Measurements from ENCODE around the gene RPL32. TPM values are rescaled to one million over a fixed set of nuclear protein-coding genes. Genes with fewer than 3 reads are reported as not detected.

Gene RPL32
- total RNA-seq, 1 experiment from 2014 or later = 2,021 TPM

GRCh38 chr3:12861611-12862010 is 20.2 kb upstream of the RPL32 start:
- Histone ChIP-seq H3K27me3 (ENCODE audit: insufficient read depth, low read length) (no peaks in the 10 kb centered on the region), H2BK12ac (ENCODE audit: insufficient read length, low read depth, low read length) (no peak overlapping the region), H2BK120ac (ENCODE audit: low read depth, low read length, poor library complexity, severe bottlenecking) (no peak overlapping the region), H3K27ac (ENCODE audit: insufficient read length, low read depth, low read length) (no peak overlapping the region), H4K5ac (ENCODE audit: insufficient read length, low read depth, low read length) (no peak overlapping the region), H4K20me1 (ENCODE audit: control insufficient read depth, insufficient read depth, insufficient read length) (no peaks in the 10 kb centered on the region), H2BK5ac (ENCODE audit: insufficient read length, low read length) (no peak overlapping the region), H3K18ac (ENCODE audit: insufficient read length, low read depth, low read length) (no peak overlapping the region), H3K4me2 (ENCODE audit: insufficient read depth, insufficient read length, low read length) (no peak overlapping the region), H3K79me1 (ENCODE audit: insufficient read depth, low read depth, low read length, poor library complexity, severe bottlenecking) (no peaks in the 10 kb centered on the region), H3T11ph (ENCODE audit: low read length) (no peak overlapping the region), H2BK20ac (ENCODE audit: low read depth, low read length, poor library complexity, severe bottlenecking) (no peak overlapping the region), H2AFZ (ENCODE audit: low read length) (no peak overlapping the region), H4K91ac (ENCODE audit: insufficient read length, low read depth, low read length) (no peak overlapping the region), H3K4ac (ENCODE audit: low read depth, low read length) (no peak overlapping the region), H3K14ac (ENCODE audit: insufficient read depth, low read length) (no peak overlapping the region), H2BK15ac (ENCODE audit: low read depth, low read length) (no peak overlapping the region), H3K79me2 (ENCODE audit: insufficient read depth, low read length) (no peaks in the 10 kb centered on the region), H3K9ac (ENCODE audit: extremely low read depth, insufficient read length, low read length) (no peak overlapping the region), H3K23me2 (ENCODE audit: insufficient read length, low read depth, low read length, poor library complexity, severe bottlenecking) (no peaks in the 10 kb centered on the region), H3K4me1 (ENCODE audit: insufficient read depth, low read length) (no peaks in the 10 kb centered on the region), H3K9me3 (ENCODE audit: control insufficient read depth, low read depth, low read length) (no peaks in the 10 kb centered on the region), H4K8ac (replicated peaks; ENCODE audit: insufficient read length, low read depth, low read length) (no peak overlapping the region), H3K23ac (ENCODE audit: insufficient read length, low read depth, low read length) (no peak overlapping the region), H2AK5ac (ENCODE audit: insufficient read length, low read length) (no peak overlapping the region), H3K56ac (ENCODE audit: insufficient read length, low read depth, low read length) (no peak overlapping the region)
- Mint-ChIP-seq H3K9me3 (peaks cover 8 to 9% of the 10 kb centered on the region in 2 experiments), H3K36me3 (ENCODE audit: insufficient read depth in 1 of 3, low read depth in 3 of 3) (peaks cover 0 to 2% (median 0%) of the 10 kb centered on the region in 3 experiments; a peak in 1 of 7 replicates), H3K4me1 (0 out of 4 replicates have a peak, but pooled peaks cover 2 to 3% of the 10 kb centered on the region in 2 experiments), H3K27ac (no peak overlapping the region), H3K27me3 (ENCODE audit: low read depth) (peaks cover 42% of the 10 kb centered on the region), H3K4me3 (no peak overlapping the region)
- no CpG with 5 or more reads among the region's 5 CpGs for WGBS (ENCODE audit: extremely low coverage, insufficient read length, low lambda C conversion rate)
- no peak for DNase-seq
- no peak for TF ChIP-seq CTCF (conservative IDR thresholded peaks at IDR 0.05)
